Measurements from ENCODE around the gene UQCRFS1.

UQCRFS1 gene

GRCh38 chr19:29172302-29172701, 40.6 kb downstream of the UQCRFS1 start:
- H3K27me3 ChIP-seq (ENCODE audit: control insufficient read depth in 1 of 2, insufficient read depth in 2 of 2, low read length in 2 of 2), result no peaks in the 10 kb centered on the region
- H3K4me3 ChIP-seq (ENCODE audit: low read depth in 1 of 2, low read length in 2 of 2), result no peak overlapping the region
- peaks cover 2 to 10% of the 10 kb centered on the region in 2 donors for H3K9me3 ChIP-seq (ENCODE audit: control insufficient read depth in 1 of 2, low read length in 2 of 2)
- H3K4me1 ChIP-seq (ENCODE audit: control insufficient read depth in 1 of 2, insufficient read depth in 2 of 2, low read length in 2 of 2), result no peaks in the 10 kb centered on the region
- H3K27ac ChIP-seq (ENCODE audit: low read depth, low read length), result no peak overlapping the region
- no peak overlapping the region for H3K9ac ChIP-seq (ENCODE audit: low read depth in 1 of 2, low read length in 2 of 2)
- H3K36me3 ChIP-seq (ENCODE audit: control insufficient read depth in 1 of 2, insufficient read depth in 2 of 2, low read length in 2 of 2), result no peaks in the 10 kb centered on the region

- Histone ChIP-seq H3K4me3 (ENCODE audit: low read depth in 1 of 2, low read length in 2 of 2) (no peak overlapping the region), H3K36me3 (ENCODE audit: control insufficient read depth in 1 of 2, insufficient read depth in 2 of 2, low read length in 2 of 2) (no peaks in the 10 kb centered on the region), H3K4me1 (ENCODE audit: control insufficient read depth in 1 of 2, insufficient read depth in 2 of 2, low read length in 2 of 2) (no peaks in the 10 kb centered on the region), H3K27me3 (ENCODE audit: control insufficient read depth in 1 of 2, insufficient read depth in 2 of 2, low read length in 2 of 2) (no peaks in the 10 kb centered on the region), H3K9me3 (ENCODE audit: control insufficient read depth in 1 of 2, low read length in 2 of 2) (peaks cover 0 to 7% of the 10 kb centered on the region in 2 donors), H3K27ac (ENCODE audit: low read depth, low read length) (no peak overlapping the region), H3K9ac (ENCODE audit: low read depth in 1 of 2, low read length in 2 of 2) (no peak overlapping the region)
Measured at GRCh38 chr19:29171525-29171924, 41.4 kb downstream of the UQCRFS1 start.

- no peaks in the 10 kb centered on the region for H3K36me3 ChIP-seq (ENCODE audit: control insufficient read depth in 1 of 2, insufficient read depth in 2 of 2, low read length in 2 of 2)
- no peak overlapping the region for H3K9ac ChIP-seq (ENCODE audit: low read depth in 1 of 2, low read length in 2 of 2)
- no peaks in the 10 kb centered on the region for H3K9me3 ChIP-seq (ENCODE audit: control insufficient read depth in 1 of 2, low read length in 2 of 2)
- no peak overlapping the region for H3K4me3 ChIP-seq (ENCODE audit: low read depth in 1 of 2, low read length in 2 of 2)
- H3K27me3 ChIP-seq (ENCODE audit: control insufficient read depth in 1 of 2, insufficient read depth in 2 of 2, low read length in 2 of 2), result no peaks in the 10 kb centered on the region
- H3K4me1 ChIP-seq (ENCODE audit: control insufficient read depth in 1 of 2, insufficient read depth in 2 of 2, low read length in 2 of 2), result no peaks in the 10 kb centered on the region
- no peak overlapping the region for H3K27ac ChIP-seq (ENCODE audit: low read depth, low read length)
Measured at GRCh38 chr19:29170554-29170953, 42.4 kb downstream of the UQCRFS1 start.

DNA sequence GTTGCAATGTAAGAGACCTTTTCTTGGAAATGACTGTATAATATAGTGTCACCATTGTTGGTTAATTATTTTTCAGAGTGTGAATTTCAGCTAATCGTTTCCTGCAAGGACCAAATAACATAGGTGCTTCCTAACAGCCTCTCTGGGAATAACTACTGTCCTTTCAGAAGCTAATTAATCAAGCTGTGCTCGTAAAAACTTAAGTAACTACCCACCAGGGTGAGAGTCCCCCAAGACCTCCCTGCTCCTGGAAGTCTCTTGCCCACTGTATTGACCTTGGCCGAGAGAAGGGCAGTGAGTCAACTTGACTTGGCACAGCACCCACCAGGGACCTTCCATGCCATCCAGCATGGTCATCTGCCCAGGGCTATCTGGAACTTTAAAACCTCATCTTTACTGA, 50.3 kb downstream of the UQCRFS1 start:
- Histone ChIP-seq H3K9me3 (ENCODE audit: control insufficient read depth in 1 of 2, low read length in 2 of 2) (peaks cover 0 to 6% of the 10 kb centered on the region in 2 donors), H3K27ac (ENCODE audit: low read depth, low read length) (no peak overlapping the region), H3K9ac (ENCODE audit: low read depth in 1 of 2, low read length in 2 of 2) (no peak overlapping the region), H3K36me3 (ENCODE audit: control insufficient read depth in 1 of 2, insufficient read depth in 2 of 2, low read length in 2 of 2) (no peaks in the 10 kb centered on the region), H3K4me3 (ENCODE audit: low read depth in 1 of 2, low read length in 2 of 2) (no peak overlapping the region), H3K4me1 (ENCODE audit: control insufficient read depth in 1 of 2, insufficient read depth in 2 of 2, low read length in 2 of 2) (no peaks in the 10 kb centered on the region), H3K27me3 (ENCODE audit: control insufficient read depth in 1 of 2, insufficient read depth in 2 of 2, low read length in 2 of 2) (no peaks in the 10 kb centered on the region)

GRCh38 chr19:29155683-29156082, 57.3 kb downstream of the UQCRFS1 start:
- H3K9ac ChIP-seq (ENCODE audit: low read depth in 1 of 2, low read length in 2 of 2), result no peak overlapping the region
- H3K36me3 ChIP-seq (ENCODE audit: control insufficient read depth in 1 of 2, insufficient read depth in 2 of 2, low read length in 2 of 2), result no peaks in the 10 kb centered on the region
- H3K9me3 ChIP-seq (ENCODE audit: control insufficient read depth in 1 of 2, low read length in 2 of 2), result peaks cover 4 to 10% of the 10 kb centered on the region in 2 donors
- H3K4me3 ChIP-seq (ENCODE audit: low read depth in 1 of 2, low read length in 2 of 2), result no peak overlapping the region
- no peak overlapping the region for H3K27ac ChIP-seq (ENCODE audit: low read depth, low read length)
- H3K27me3 ChIP-seq (ENCODE audit: control insufficient read depth in 1 of 2, insufficient read depth in 2 of 2, low read length in 2 of 2), result no peaks in the 10 kb centered on the region
- H3K4me1 ChIP-seq (ENCODE audit: control insufficient read depth in 1 of 2, insufficient read depth in 2 of 2, low read length in 2 of 2), result no peaks in the 10 kb centered on the region

Data from duodenal mucosa (tissue), 2 donors.